Measurements from ENCODE around the gene CCDC85B. TPM values are rescaled to one million over a fixed set of nuclear protein-coding genes. Genes with fewer than 3 reads are reported as not detected.

Gene CCDC85B
- 101 and 124 TPM in 2 replicates for total RNA-seq

DNA sequence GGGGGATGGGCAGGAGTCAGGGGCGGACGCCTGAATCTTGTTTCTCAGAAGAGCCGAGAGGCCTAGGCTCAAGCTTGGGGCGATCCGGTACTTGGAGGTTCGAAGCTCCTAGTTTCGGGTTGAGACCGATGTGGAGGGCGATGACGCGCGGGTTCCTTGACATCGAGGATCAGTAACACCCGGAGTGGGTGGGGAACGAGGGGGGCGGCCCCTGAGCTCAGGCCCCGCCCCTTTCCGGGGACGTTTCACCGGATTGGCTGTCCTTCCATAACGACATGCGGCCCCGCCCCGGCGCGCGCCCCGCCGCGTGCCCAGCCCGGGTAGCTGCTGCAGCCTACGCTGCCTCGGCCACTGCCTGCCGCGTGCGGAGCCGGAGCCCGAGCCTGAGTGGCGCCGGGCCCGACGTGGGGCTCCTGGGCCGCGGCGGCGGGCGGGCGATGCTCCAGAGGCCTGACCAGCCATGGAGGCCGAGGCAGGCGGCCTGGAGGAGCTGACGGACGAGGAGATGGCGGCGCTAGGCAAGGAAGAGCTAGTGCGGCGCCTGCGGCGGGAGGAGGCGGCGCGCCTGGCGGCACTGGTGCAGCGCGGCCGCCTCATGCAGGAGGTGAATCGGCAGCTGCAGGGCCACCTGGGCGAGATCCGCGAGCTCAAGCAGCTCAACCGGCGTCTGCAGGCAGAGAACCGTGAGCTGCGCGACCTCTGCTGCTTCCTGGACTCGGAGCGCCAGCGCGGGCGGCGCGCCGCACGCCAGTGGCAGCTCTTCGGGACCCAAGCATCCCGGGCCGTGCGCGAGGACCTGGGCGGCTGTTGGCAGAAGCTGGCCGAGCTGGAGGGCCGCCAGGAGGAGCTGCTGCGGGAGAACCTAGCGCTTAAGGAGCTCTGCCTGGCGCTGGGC lies at the start of gene CCDC85B:
CCDC85B (plus strand) TSS at position 350 of the 895 bp plus-strand sequence; CDS start at position 461, 111 bp downstream.

DNA sequence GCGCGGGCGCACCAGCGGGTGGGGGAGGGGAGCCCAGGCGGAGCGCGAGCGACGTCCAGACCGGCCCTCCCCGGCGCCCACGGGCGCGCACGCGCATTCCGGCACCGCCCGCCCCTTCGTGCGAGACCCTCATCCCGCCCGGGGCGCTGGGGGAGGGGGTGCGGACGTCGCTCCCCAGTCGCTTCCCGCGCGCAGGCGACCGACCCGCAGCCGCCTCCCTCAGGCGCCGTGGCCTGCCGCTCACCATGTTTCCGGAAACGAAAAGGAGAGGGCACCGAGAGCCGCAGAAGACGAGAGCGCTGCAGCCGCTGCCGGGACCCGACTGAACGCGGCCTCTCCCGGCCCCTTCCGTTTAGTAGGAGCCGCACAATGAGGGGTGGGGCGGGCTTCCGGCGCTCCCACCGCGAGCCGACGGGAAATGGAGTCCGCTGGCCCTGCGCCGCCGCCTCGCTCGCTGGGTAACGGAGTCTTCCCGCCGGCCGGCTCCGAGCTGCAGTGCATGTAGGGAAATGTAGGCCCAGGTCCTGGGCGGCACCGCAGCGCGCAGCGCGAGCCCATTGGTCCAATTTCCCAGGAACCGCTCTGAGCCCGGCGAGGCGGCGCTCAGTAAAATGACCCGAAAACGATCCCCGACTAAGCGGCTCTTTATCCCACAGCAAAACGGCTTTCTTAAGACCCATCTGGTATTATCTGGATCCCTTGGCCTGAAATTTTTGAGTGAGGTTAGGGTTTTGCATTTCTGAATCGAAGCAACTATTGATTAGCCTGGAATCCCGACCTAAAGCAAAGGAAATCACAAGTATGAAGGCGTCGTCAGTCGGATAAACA lies 32.4 kb upstream of the CCDC85B start, which contains the start of gene CFL1:
CFL1 (minus strand) TSS at position 328 of the 828 bp plus-strand sequence; CDS start at position 247, 81 bp downstream.

DNA sequence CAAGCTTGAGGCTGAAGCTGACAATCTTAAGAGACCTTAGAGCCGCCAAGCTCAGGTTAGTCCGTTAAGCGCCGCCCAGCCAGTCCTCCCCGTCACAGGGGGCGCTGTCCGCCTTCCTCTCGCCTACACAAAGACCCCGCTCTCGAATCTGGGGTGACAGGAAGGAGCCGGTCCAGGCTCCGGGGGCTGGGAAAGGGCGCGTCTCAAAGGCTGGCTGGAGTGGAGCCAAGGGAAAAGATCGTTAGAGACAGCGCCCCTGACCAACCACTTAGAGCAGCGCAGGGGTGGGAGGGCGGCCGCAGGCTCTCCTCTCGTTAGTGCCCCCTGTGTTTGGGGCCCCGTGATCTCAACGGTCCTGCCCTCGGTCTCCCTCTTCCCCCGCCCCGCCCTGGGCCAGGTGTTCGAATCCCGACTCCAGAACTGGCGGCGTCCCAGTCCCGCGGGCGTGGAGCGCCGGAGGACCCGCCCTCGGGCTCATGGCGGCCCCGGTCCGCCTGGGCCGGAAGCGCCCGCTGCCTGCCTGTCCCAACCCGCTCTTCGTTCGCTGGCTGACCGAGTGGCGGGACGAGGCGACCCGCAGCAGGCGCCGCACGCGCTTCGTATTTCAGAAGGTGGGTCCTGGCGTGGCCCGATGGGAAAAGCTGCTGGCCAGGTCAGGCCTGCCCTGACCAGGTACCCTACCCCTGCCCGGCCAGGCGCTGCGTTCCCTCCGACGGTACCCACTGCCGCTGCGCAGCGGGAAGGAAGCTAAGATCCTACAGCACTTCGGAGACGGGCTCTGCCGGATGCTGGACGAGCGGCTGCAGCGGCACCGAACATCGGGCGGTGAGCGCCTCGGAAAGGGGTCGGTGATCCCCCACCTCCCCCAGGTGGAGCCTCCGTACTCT lies 30.0 kb upstream of the CCDC85B start, which contains the start of gene MUS81:
MUS81 (plus strand) TSS at position 156 of the 887 bp plus-strand sequence; CDS start at position 477, 321 bp downstream.

DNA sequence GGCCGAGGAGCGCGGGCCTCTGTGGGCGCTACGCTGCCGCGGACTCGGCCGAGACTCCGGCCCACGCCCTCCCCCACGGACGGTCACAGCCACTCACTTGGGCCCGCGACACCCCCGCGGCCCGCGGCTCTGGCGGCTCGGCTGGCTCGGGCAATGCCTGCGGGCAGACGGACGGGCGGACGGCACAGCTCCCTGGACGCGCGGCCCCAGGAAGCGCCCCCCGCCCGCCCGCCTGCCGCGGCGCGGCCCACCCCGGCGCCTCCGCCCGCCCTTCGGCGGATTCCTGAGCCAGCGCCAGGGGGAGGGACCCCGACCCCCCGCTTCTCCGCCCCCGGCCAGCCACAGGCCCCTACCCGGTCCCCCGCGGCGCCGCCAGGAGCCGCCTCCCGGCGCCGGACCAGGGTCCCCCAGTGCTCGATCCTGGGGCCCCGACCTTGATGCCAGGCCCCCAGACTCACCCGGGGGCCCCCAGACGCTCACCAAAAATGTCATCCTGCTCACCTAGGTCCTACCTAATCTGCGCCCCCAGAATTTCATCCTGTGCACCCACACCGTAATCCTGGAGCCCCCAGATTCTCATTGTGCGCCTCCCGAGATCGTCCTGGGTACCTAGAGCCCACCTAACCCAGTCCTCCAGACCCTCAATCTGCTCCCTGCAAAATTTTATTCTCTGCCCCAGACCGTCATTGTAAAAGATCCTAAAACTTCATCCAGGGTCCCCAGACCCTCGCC lies 17.7 kb upstream of the CCDC85B start, which contains the start of gene EFEMP2:
EFEMP2 (minus strand) TSS at position 215 of the 732 bp plus-strand sequence. CDS start 446 bp downstream, outside the sequence.

DNA sequence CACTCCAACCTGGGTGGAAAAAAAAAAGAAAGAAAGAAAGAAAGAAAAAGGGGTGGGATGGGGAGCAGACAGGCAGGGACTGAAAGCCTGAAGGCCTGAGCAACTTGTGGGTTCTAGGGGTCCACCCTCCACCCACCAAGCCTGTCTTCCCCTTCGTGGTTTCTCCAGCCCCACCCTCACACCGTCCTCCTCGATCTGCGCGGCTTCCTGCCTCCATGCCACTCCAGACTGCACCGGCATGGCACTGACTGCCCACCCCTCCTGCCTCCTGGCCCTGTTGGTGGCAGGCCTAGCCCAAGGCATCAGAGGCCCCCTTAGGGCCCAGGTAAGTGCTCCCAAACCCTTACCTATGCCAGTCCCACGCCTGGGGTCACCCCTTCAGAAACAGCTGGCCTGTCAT lies 10.9 kb upstream of the CCDC85B start, which contains the start of gene CTSW:
CTSW (plus strand) TSS at position 221 of the 400 bp plus-strand sequence; CDS start at position 239, 18 bp downstream.

DNA sequence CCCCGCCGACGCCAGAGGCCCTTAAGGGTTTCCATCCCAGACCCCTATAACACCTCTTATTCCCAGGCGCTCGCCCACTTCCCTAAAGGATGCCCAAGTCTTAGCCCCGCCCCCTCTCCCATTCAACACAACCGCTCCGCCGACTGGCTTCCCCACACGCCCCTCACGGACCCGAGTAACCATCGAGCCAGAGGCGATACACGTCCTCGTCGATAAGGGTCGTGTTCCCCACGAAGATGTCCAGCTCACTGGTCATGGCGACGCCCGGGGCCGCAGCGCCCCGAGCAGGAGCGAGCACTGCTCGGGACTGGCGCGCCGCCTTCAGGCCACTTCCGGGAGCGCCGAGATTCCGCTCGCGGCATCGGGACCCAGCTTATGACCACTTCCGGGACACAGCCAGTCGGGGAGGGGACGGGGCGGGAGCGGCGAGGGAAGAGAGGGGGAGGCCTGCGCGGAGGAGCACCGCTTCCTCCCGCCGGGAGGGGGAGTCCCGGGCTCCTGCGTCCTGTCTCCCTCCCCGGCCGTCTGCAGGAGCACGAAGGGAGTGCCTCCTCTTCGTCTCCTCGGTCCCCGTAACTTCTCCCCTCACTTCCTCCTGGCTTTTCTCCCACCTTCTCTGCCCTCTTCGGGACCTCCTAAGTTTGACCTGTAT lies 2.2 kb upstream of the CCDC85B start, which contains the start of gene FIBP:
FIBP (minus strand) TSS at position 309 of the 652 bp plus-strand sequence; CDS start at position 256, 53 bp downstream.

DNA sequence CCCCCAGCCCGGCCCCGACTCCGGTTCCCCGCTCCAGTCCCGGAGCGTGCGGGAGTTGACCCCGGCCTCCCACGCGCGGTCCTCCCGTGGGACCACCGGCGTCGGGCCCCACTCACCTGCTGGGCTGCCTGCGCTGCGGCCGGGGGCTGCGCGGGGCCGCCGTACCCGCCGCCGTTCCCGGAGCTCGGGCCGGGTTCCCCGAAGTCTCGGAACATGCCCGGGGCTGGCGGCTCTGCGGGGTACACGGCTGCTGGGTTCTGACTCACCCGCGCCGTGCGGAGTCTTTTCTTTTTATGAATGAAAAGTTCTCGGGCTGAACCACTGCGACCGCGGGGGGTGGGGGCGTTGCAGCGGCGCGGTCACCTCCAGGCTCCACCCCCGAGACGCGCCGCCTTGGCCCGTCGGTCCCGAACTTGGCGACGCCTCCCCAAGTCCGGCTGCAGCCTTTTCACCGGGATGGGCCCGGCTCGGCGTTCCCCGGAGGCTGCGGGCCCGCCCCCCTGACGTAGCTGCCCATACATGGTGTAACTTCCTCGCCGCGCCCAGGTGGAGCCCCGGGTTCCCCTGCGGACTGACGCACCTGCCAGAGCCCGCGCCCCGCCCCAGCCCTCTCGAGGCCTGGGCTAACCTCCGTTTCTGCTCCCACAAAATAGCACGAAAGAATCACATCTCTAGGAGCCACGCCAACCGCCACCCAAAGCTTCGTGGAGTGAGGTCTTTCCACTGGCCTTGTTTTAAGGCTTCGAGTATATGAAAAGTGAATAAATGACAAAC lies 9.8 kb downstream of the CCDC85B start, which contains the start of gene FOSL1:
FOSL1 (minus strand) TSS at position 264 of the 774 bp plus-strand sequence; CDS start at position 215, 49 bp downstream.

DNA sequence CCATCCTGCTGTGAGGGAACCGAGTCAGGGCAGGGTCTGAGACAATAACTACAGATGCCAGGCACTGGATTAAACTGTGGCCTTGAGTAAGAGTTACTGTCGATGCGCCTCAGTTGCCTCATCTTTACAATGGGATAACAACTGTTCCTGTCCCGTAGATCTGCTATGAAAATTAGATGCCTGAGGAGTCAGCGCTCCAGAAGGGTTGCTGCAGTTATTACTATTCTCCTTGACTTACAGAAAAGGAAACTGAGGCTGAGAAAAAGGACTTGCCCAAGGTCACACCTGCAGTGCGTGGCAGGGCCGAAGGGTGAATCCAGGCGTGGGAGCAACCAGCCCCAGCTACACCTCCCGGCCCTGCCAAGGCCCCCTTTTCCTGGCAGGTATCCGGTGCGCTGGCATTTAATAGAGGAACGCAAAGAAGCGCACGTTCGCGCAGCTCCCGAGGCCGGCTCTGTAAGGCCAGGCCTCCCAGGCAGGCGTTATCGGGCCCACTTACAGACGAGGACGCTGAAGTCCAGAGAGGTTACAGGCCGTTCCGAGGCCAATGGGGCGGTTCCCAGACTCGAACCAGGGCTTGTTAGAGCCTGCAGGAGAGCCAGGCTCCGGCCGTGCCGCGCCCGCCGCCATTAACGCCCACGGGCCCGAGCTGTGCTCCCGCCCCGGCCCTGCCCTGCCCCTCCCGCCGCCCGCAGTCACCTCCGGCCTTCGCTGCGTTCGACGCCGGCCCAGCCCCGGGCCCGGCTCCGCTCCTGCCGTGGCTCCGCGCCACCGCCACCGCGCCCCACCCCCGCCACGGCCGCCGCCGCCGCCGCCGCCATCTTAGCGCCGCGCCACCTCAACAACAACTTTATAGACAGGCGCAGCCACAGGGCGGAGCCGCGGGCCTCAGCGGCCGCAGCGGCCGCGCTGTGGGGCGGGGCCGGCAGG lies 28.0 kb downstream of the CCDC85B start, which contains the start of gene C11orf68:
C11orf68 (minus strand) TSS at position 852 of the 930 bp plus-strand sequence; CDS start at position 821, 31 bp downstream.

DNA sequence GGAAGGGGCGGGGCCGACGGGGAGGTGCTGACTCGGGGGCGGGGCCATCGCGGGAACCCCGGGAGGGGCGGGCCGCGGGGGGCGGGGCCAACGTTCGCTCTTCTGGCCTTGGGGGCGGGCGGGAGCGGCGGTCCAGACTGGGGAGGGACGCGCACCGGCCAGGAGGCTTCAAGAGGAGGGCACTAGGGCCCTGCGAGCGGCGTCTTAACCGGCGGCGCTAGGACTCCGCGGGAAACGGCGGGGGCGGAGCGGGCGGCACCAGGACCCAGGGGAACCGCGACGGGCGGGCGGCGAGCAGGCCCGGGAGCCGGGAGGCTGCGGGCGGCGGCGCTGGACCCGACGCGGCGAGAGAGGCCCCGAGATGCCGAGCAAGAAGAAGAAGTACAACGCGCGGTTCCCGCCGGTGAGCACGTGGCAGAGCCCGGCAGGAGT lies 28.7 kb downstream of the CCDC85B start, which contains the start of gene DRAP1:
DRAP1 (plus strand) TSS at position 286 of the 432 bp plus-strand sequence; CDS start at position 362, 76 bp downstream.

Other genes starting within 250 kb of the CCDC85B start
- gene RELA, start 227.8 kb upstream of the CCDC85B start, total RNA-seq = 51.6 and 64.1 TPM in 2 replicates
- 38.3 and 42.5 TPM in 2 replicates for gene KAT5, start 178.4 kb upstream of the CCDC85B start, total RNA-seq
- 48.7 and 94.1 TPM in 2 replicates for gene RNASEH2C, start 169.9 kb upstream of the CCDC85B start, total RNA-seq
- gene AP5B1, start 109.7 kb upstream of the CCDC85B start, total RNA-seq = 11.8 and 13.9 TPM in 2 replicates
- gene OVOL1, start 103.6 kb upstream of the CCDC85B start, total RNA-seq = 0.91 and 3.8 TPM in 2 replicates
- gene SNX32, start 56.7 kb upstream of the CCDC85B start, total RNA-seq = 0.23 TPM in 1 of 2 replicates, not detected in the other
- gene CFL1, start 32.5 kb upstream of the CCDC85B start, total RNA-seq = 1,280 and 1,622 TPM in 2 replicates
- 44.5 and 44.8 TPM in 2 replicates for gene MUS81, start 30.2 kb upstream of the CCDC85B start, total RNA-seq
- gene EFEMP2, start 17.9 kb upstream of the CCDC85B start, total RNA-seq = 7.0 and 20.5 TPM in 2 replicates
- gene CTSW, start 10.8 kb upstream of the CCDC85B start, total RNA-seq = 0.08 TPM in 1 of 2 replicates, not detected in the other
- gene FIBP, start 2.2 kb upstream of the CCDC85B start, total RNA-seq = 137 and 189 TPM in 2 replicates
- 141 and 144 TPM in 2 replicates for gene FOSL1, start 9.7 kb downstream of the CCDC85B start, total RNA-seq
- gene C11orf68, start 28.4 kb downstream of the CCDC85B start, total RNA-seq = 15.5 and 17.6 TPM in 2 replicates
- gene DRAP1, start 28.8 kb downstream of the CCDC85B start, total RNA-seq = 306 and 310 TPM in 2 replicates
- not detected in 2 replicates for gene TSGA10IP, start 54.8 kb downstream of the CCDC85B start, total RNA-seq
- gene SART1, start 71.1 kb downstream of the CCDC85B start, total RNA-seq = 28.7 and 32.7 TPM in 2 replicates
- 23.3 and 35.2 TPM in 2 replicates for gene EIF1AD, start 111.5 kb downstream of the CCDC85B start, total RNA-seq
- 93.5 and 105 TPM in 2 replicates for gene BANF1, start 111.8 kb downstream of the CCDC85B start, total RNA-seq
- gene CST6, start 121.3 kb downstream of the CCDC85B start, total RNA-seq = 0.34 and 1.8 TPM in 2 replicates
- gene CATSPER1, start 135.8 kb downstream of the CCDC85B start, total RNA-seq = not detected in 2 replicates
- not detected in 2 replicates for gene GAL3ST3, start 158.5 kb downstream of the CCDC85B start, total RNA-seq
- gene SF3B2, start 161.7 kb downstream of the CCDC85B start, total RNA-seq = 132 and 152 TPM in 2 replicates
- gene PACS1, start 179.6 kb downstream of the CCDC85B start, total RNA-seq = 15.4 and 21.0 TPM in 2 replicates

All from hair follicular keratinocyte (primary cell).